ENCODE data around the gene HSDL1.

Gene HSDL1

DNA sequence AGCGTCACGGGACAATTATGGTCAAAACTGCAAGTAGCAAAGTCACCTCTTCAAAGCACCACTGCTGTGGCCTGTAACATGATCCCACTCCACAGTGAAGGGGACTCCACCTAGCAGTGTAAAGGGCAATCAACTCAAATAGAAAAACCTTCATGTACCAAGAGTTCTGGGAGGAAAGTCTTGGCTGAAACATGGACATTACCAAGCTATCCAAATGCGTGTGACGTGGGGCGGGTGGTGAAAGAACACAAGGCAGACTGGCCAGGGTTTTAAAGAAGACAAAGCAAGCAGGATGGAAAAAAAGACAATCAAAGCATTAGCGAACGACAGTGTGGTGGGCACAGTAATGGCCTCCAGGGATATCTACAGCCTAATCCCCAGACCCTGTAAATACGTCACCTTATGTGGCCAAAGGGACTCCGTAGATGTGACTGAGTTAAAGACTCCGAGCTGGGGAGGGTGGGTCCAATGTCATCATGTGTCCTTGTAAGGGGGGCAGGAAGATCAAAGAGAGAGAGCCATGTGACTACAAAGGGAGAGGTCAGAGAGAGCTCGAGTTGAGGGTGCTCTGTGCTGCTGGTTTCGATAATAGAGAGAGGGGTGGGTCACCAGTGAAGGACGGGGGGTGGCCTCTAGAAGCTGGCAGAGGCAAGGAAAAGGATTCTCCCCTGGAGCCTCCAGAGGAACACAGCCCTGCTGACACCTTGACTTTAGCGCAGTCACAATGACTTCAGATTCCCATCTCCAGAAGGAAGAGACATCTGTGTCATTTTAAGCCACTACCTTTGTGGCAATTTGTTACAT lies 6.0 kb downstream of the HSDL1 start:
- no peak for TF ChIP-seq CTCF (IDR thresholded peaks at IDR 0.05; ENCODE audit: insufficient read depth, missing control alignments)
- DNase-seq (ENCODE audit: insufficient read length, low spot score) (no peak), FAIRE-seq (no peak)

- no peak for TF ChIP-seq CTCF (IDR thresholded peaks at IDR 0.05; ENCODE audit: insufficient read depth, missing control alignments)
- FAIRE-seq = no peak
These were observed 6.5 kb downstream of the HSDL1 start for GRCh38 chr16:84138500-84138823.

DNA sequence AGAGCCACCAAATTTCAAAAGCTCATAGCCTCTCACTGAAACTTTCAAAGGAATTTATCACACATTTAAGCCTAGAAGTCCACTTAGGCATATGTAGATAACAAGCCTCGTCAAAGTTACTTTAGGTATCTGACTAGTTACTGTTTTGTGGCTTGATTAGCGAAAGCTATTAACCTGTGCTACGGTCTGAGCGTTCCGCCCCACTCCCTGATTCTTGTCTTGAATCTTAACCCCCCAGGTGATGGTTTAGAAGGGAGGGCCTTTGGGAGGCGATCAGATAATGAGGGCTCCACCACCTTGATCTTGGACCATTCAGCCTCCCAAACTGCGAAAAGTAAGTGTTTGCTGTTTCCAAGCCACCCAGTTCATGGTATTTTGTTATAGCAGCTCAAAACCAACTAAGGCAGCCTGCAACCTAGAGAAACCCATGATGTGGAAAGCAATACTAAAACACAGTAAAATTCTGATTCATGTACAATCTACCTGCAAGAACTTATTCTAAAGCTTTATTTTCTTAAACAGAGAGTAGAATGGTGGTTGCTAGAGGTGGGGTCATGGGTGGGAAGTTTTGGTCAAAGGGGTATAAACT lies 7.1 kb downstream of the HSDL1 start:
- FAIRE-seq = no peak
- TF ChIP-seq CTCF (IDR thresholded peaks at IDR 0.05; ENCODE audit: insufficient read depth, missing control alignments) = no peak
- DNase-seq (ENCODE audit: insufficient read length, low spot score) = no peak

More at GRCh38 chr16:84138500-84138823, 6.5 kb downstream of the HSDL1 start:
- no peak for DNase-seq (ENCODE audit: insufficient read length, low spot score)

GRCh38 chr16:84137287-84137686 lies 7.7 kb downstream of the HSDL1 start:
- DNase-seq (ENCODE audit: insufficient read length, low spot score) = no peak
- no peak for FAIRE-seq
- no peak for TF ChIP-seq CTCF (IDR thresholded peaks at IDR 0.05; ENCODE audit: insufficient read depth, missing control alignments)

DNA sequence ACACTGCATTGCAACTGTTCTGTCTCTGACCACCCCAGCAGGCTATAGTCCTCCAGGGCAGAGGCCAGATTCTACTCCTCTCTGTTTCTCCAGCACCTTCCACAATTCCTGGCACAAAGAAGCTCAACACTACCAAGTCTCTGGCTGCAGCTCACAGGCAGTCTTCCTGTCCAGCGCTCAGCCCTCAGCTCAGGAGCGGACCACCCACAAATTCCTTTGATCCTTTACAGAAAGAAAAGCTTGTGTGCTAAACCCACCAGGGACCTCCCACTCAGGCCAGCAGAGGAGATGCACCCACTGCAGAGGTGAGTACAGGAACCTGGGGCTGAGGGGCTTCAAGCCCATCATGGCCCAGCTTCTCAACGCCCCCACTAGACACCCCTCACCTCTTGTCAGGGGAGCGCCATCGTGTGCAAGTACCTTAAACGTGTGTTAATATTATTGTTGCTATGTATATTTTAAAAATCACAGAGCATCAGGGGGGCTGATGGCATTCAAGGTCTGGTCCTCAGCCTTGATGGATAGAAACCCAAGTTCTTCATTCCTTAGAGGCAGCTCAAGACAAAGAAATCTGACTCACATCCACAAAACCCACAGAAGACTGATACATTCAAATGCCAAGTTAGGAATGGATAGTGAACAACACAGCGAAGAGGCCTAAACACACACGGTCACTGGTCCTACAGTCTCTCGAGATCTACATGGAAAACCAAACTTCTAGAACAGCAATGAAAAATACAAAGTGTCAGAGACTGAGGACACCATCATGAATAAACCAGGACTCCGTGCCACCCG lies 8.4 kb downstream of the HSDL1 start:
- no peak for FAIRE-seq
- TF ChIP-seq CTCF (IDR thresholded peaks at IDR 0.05; ENCODE audit: insufficient read depth, missing control alignments) = no peak
- DNase-seq (ENCODE audit: insufficient read length, low spot score) = no peak

GRCh38 chr16:84132527-84133285 lies 12.3 kb downstream of the HSDL1 start:
- DNase-seq (ENCODE audit: insufficient read length, low spot score) (no peak), FAIRE-seq (no peak)
- no peak for TF ChIP-seq CTCF (IDR thresholded peaks at IDR 0.05; ENCODE audit: insufficient read depth, missing control alignments)

All from D721Med (cell line).